ENCODE measurements around the gene ABCA2. TPM values are rescaled to one million over a fixed set of nuclear protein-coding genes. Genes with fewer than 3 reads are reported as not detected.

The ABCA2 gene
- total RNA-seq, 4 donors from 2014 or later = 13.5 to 58.6 (median 19.3) TPM

- no peak for TF ChIP-seq CTCF (IDR thresholded peaks at IDR 0.05; ENCODE audit: low read depth)
Measured at GRCh38 chr9:137023157-137023556, 4.9 kb downstream of the ABCA2 start.

GRCh38 chr9:137022662-137023008 is 5.4 kb downstream of the ABCA2 start:
- no peak for TF ChIP-seq CTCF (IDR thresholded peaks at IDR 0.05; ENCODE audit: low read depth)

- TF ChIP-seq CTCF (IDR thresholded peaks at IDR 0.05; ENCODE audit: low read depth) = no peak
Measured at GRCh38 chr9:137021979-137022661, 5.9 kb downstream of the ABCA2 start.

GRCh38 chr9:137021568-137021978 is 6.5 kb downstream of the ABCA2 start:
- TF ChIP-seq CTCF (IDR thresholded peaks at IDR 0.05; ENCODE audit: low read depth) = no peak

- no peak for TF ChIP-seq CTCF (IDR thresholded peaks at IDR 0.05; ENCODE audit: low read depth)
Measured at GRCh38 chr9:137020771-137021567, 7.1 kb downstream of the ABCA2 start.

- no peak for TF ChIP-seq CTCF (IDR thresholded peaks at IDR 0.05; ENCODE audit: low read depth)
Measured at GRCh38 chr9:137019891-137020683, 8.0 kb downstream of the ABCA2 start.
